Esophagus mucosa (tissue), 1 donor: Measurements from ENCODE around the gene IL17RC. TPM values are rescaled to one million over a fixed set of nuclear protein-coding genes. Genes with fewer than 3 reads are reported as not detected.

Experiments
- total RNA-seq: library from RNA; stranded (reverse); gene quantifications from one replicate; pipeline ENCODE4 v1.2.4, GENCODE V29; 2023
- donor health status: DM: yes; HTN: yes; CAD: no.

The IL17RC gene
- total RNA-seq, 1 donor from 2014 or later: 26.6 TPM

Other genes starting within 250 kb of the IL17RC start
- not detected for gene CPNE9, start 213.3 kb upstream of the IL17RC start, total RNA-seq
- 11.9 TPM for gene BRPF1, start 185.4 kb upstream of the IL17RC start, total RNA-seq
- 9.6 TPM for gene OGG1, start 167.1 kb upstream of the IL17RC start, total RNA-seq
- 2.6 TPM for gene CAMK1, start 147.2 kb upstream of the IL17RC start, total RNA-seq
- gene TADA3, start 124.6 kb upstream of the IL17RC start, total RNA-seq: 32.3 TPM
- gene ARPC4, start 124.0 kb upstream of the IL17RC start, total RNA-seq: 154 TPM
- gene TTLL3, start 106.8 kb upstream of the IL17RC start, total RNA-seq: 12.3 TPM
- gene RPUSD3, start 73.1 kb upstream of the IL17RC start, total RNA-seq: 29.1 TPM
- gene CIDEC, start 36.8 kb upstream of the IL17RC start, total RNA-seq: not detected
- gene JAGN1, start 26.5 kb upstream of the IL17RC start, total RNA-seq: 18.4 TPM
- 12.9 TPM for gene IL17RE, start 14.2 kb upstream of the IL17RC start, total RNA-seq
- 4.6 TPM for gene CRELD1, start 16.7 kb downstream of the IL17RC start, total RNA-seq
- 0.56 TPM for gene PRRT3, start 35.3 kb downstream of the IL17RC start, total RNA-seq
- 54.8 TPM for gene EMC3, start 69.7 kb downstream of the IL17RC start, total RNA-seq
- gene FANCD2, start 109.3 kb downstream of the IL17RC start, total RNA-seq: 12.5 TPM
- gene FANCD2OS, start 191.2 kb downstream of the IL17RC start, total RNA-seq: not detected
- gene BRK1, start 198.6 kb downstream of the IL17RC start, total RNA-seq: 108 TPM
- gene VHL, start 224.7 kb downstream of the IL17RC start, total RNA-seq: 22.0 TPM
- 6.0 TPM for gene IRAK2, start 247.8 kb downstream of the IL17RC start, total RNA-seq